Measurements from ENCODE around the gene POU6F2.

- TF ChIP-seq CTCF (IDR thresholded peaks at IDR 0.05) (no peak), POLR2A (IDR thresholded peaks at IDR 0.05) (no peak)
Observed at GRCh38 chr7:39459636-39460035, 481.9 kb downstream of the POU6F2 start.

All from right lobe of liver (tissue), 4 donors.